Esophagus muscularis mucosa (tissue), 4 donors: ENCODE results near the gene SCTR. TPM values are rescaled to one million over a fixed set of nuclear protein-coding genes. Genes with fewer than 3 reads are reported as not detected.
A peak's percentile ranks its signal among the peaks of the same experiment; 100 is the strongest.

Source experiments
- DNase-seq: peaks from one replicate; pipeline ENCODE4 v3.0.0-alpha.2; 2017; ENCODE audit errors: extremely low spot score
- H3K27ac ChIP-seq, 4 donors: fragments of 200-600 bp; sonication (generic); replicated peaks in 1 of 4; 1 replicate in 3 of 4; 2 replicates in 1 of 4; pipeline ENCODE4 v1.5.1; 2016 to 2019; ENCODE audit warnings: mild to moderate bottlenecking in 1 of 4
- H3K27me3 ChIP-seq, 4 donors: fragments of 200-600 bp; sonication (generic); one replicate each; pipeline versions ENCODE4 v1.5.1 to v1.6.0; 2016 to 2019
- H3K36me3 ChIP-seq, 4 donors: fragments of 200-600 bp; sonication (generic); one replicate each; pipeline ENCODE4 v1.5.1; 2016 to 2019
- H3K4me1 ChIP-seq, 4 donors: fragments of 200-600 bp; sonication (generic); one replicate each; pipeline ENCODE4 v1.5.1; 2016 to 2019
- H3K4me3 ChIP-seq, 4 donors: fragments of 200-600 bp; sonication (generic); 1 replicate in 2 of 4; 2 replicates in 2 of 4; pipeline ENCODE4 v1.5.1; 2016 to 2019; ENCODE audit warnings: mild to moderate bottlenecking in 4 of 4, moderate library complexity in 1 of 4
- H3K9me3 ChIP-seq, 4 donors: fragments of 200-600 bp; sonication (generic); 1 replicate in 3 of 4; 2 replicates in 1 of 4; pipeline ENCODE4 v1.5.1; 2016 to 2019
- EP300 ChIP-seq: sonication (generic); formaldehyde crosslinking; IDR thresholded peaks from one replicate; pipeline ENCODE4 v1.6.1; 2017; ENCODE audit warnings: antibody characterized with exemption
- POLR2A ChIP-seq: fragments of 450-650 bp; IDR thresholded peaks from one replicate; pipeline ENCODE4 v1.6.1; 2017; ENCODE audit warnings: antibody characterized with exemption, moderate library complexity, mild to moderate bottlenecking, low read depth
- POLR2AphosphoS5 ChIP-seq, 2 donors: sonication (generic); formaldehyde crosslinking; IDR thresholded peaks; one replicate each; pipeline ENCODE4 v1.6.1; 2017; ENCODE audit warnings: antibody characterized with exemption in 2 of 2
- WGBS: methylation state at CpG from one replicate; pipeline ENCODE4 v1.1.5; 2018; 5-methylcytosine and 5-hydroxymethylcytosine counted together
- intact Hi-C: fragments of 100-400 bp; cut with DNase I; formaldehyde crosslinking; loops from one replicate; pipeline ENCODE4 v1.15.1; 2023
- total RNA-seq, 4 donors: library from RNA; depleted of rRNA; stranded (reverse); fragments of >200 nt; gene quantifications; one replicate each; pipeline versions ENCODE4 v1.1.0 to v1.2.1, GENCODE V29; 2016
- TF ChIP-seq, protein P1 (sequence below), 3 experiments: fragments of 200-600 bp in 2 of 3; fragments of 450-650 bp in 1 of 3; sonication (generic) in 2 of 3; IDR thresholded peaks; one replicate each; pipeline ENCODE4 v1.5.1; 2017 to 2019; ENCODE audit warnings: antibody characterized with exemption in 3 of 3, mild to moderate bottlenecking in 2 of 3, moderate library complexity in 1 of 3

The SCTR gene
- total RNA-seq, 4 donors from 2014 or later: not detected

DNA sequence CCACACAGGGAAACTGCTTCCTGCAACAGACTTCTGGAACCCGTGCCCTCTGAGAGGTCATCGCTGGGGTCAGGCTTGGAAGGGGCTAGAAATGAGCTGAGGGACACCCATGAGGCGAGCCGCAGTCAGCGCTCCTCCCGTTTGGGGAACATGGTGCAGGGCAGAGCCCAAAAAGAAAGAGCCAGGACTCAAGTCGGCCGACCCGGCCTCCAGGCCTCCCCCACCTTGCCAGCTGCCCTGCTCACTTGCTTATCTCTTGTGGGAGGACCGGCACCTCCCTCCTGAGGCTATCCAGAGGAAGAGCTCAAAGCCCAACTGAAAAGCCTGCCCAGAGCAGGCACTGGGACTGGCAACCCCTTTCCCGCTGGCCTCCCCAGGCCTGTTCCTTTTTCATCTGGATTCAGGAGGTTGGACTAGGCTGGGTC lies 43.6 kb downstream of the SCTR start:
- Histone ChIP-seq H3K9me3 (no peaks in the 10 kb centered on the region), H3K36me3 (no peaks in the 10 kb centered on the region), H3K27ac (no peak overlapping the region), H3K4me1 (peaks cover 10 to 26% (median 18%) of the 10 kb centered on the region in 4 donors), H3K27me3 (peaks cover 0 to 10% (median 0%) of the 10 kb centered on the region in 4 donors), H3K4me3 (no peak overlapping the region)
- TF ChIP-seq POLR2AphosphoS5 (IDR thresholded peaks at IDR 0.05) (no peak), EP300 (no peak), POLR2A (no peak)
- TF ChIP-seq, protein P1, sequence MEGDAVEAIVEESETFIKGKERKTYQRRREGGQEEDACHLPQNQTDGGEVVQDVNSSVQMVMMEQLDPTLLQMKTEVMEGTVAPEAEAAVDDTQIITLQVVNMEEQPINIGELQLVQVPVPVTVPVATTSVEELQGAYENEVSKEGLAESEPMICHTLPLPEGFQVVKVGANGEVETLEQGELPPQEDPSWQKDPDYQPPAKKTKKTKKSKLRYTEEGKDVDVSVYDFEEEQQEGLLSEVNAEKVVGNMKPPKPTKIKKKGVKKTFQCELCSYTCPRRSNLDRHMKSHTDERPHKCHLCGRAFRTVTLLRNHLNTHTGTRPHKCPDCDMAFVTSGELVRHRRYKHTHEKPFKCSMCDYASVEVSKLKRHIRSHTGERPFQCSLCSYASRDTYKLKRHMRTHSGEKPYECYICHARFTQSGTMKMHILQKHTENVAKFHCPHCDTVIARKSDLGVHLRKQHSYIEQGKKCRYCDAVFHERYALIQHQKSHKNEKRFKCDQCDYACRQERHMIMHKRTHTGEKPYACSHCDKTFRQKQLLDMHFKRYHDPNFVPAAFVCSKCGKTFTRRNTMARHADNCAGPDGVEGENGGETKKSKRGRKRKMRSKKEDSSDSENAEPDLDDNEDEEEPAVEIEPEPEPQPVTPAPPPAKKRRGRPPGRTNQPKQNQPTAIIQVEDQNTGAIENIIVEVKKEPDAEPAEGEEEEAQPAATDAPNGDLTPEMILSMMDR (IDR thresholded peaks at IDR 0.05): no peak
- intact Hi-C loops: no loop called here
- WGBS: 88% methylated on average over 11 of the region's 11 CpGs
- DNase-seq: peak; percentile 89

DNA sequence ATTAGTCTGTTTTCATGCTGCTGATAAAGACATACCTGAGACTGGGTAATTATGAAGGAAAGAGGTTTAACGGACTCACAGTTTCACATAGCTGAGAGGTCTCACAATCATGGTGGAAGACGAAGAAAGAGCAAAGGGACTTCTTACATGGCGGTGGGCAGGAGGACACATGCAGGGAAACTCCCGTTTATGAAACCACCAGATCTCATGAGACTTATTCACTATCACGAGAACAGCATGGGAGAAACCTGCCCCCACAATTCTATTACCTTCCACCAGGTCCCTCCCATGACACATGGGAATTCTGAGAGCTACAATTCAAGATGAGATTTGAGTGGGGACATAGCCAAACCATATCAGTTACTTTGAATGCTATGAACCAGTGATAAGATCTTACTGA lies 44.1 kb downstream of the SCTR start:
- no peak for TF ChIP-seq EP300
- TF ChIP-seq, protein P1 (IDR thresholded peaks at IDR 0.05): no peak
- TF ChIP-seq POLR2AphosphoS5 (IDR thresholded peaks at IDR 0.05): no peak
- TF ChIP-seq POLR2A: no peak
- peak; percentile 79 for DNase-seq
- intact Hi-C loops: no loop called here
- 88% methylated on average over 5 of the region's 5 CpGs for WGBS
- no peaks in the 10 kb centered on the region for H3K9me3 ChIP-seq
- no peak overlapping the region for H3K27ac ChIP-seq
- peaks cover 0 to 10% (median 0%) of the 10 kb centered on the region in 4 donors for H3K27me3 ChIP-seq
- H3K4me3 ChIP-seq: no peak overlapping the region
- H3K4me1 ChIP-seq: peaks cover 6 to 29% (median 12%) of the 10 kb centered on the region in 4 donors
- H3K36me3 ChIP-seq: no peaks in the 10 kb centered on the region

DNA sequence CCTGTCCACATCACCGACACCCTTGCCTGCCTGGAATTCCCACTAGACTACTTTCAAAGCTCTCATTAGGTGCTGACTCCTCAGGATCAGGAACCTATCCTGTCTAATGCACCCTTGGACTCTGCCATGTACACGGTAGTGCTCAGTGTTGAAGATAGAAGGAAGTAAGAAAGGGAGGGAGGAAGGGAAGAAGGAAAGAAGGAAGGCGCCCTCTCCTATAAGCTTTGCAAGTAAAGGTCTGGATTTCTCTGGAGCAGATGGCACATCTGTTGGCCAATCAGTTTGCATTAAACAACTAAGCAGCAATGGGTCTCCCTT lies 45.3 kb downstream of the SCTR start:
- no peak for DNase-seq
- TF ChIP-seq POLR2A (no peak), POLR2AphosphoS5 (IDR thresholded peaks at IDR 0.05) (no peak), EP300 (no peak)
- TF ChIP-seq, protein P1 (IDR thresholded peaks at IDR 0.05): no peak
- no peaks in the 10 kb centered on the region for H3K9me3 ChIP-seq
- H3K36me3 ChIP-seq: no peaks in the 10 kb centered on the region
- intact Hi-C loops: no loop called here
- H3K27me3 ChIP-seq: peaks cover 0 to 10% (median 0%) of the 10 kb centered on the region in 4 donors
- 98% methylated on average over 3 of the region's 3 CpGs for WGBS
- H3K27ac ChIP-seq: no peak overlapping the region
- no peak overlapping the region for H3K4me3 ChIP-seq
- H3K4me1 ChIP-seq: peaks cover 0 to 29% (median 9%) of the 10 kb centered on the region in 4 donors

DNA sequence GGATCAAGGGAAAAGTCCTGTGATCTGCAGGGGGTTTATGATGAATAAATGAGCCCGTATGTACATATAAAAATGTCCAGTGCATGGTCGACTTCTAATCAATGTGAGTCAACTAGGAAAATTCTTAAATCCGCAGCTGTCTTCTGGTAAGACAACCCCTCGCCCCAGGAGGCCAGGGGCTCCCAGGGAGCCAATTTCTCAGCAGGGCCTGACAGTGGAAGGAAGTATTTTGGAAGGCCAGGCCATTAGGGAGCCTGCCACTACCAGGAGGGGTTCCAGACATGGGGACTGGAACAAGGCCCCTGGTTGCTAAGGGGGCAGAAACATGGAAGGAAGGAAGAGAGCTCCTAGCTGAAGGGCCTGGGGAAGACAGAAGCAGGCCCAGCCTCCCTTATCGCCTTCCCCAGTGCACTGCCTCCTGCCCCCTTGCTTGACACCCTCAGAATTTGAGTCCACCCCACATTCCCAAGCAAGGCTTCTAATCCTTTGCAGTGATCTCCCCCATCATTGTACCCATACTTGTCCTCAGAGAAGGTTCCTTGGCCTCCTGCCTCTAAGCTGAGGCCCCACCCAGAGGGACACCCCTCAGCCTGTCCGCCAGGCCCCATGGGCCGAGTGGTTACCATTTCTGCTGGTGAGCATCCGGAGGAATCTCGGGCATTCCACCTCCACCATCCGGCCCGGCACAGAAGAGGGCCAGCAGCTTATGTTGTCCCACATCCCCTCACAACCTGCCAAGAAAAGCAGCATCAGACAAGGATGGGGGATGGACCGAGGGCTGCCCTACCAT lies 45.9 kb downstream of the SCTR start:
- H3K27ac ChIP-seq: no peak overlapping the region
- WGBS: 90% methylated on average over 10 of the region's 12 CpGs
- peaks cover 0 to 25% (median 9%) of the 10 kb centered on the region in 4 donors for H3K4me1 ChIP-seq
- TF ChIP-seq POLR2A (no peak), EP300 (no peak), POLR2AphosphoS5 (IDR thresholded peaks at IDR 0.05) (no peak)
- TF ChIP-seq, protein P1 (IDR thresholded peaks at IDR 0.05): no peak
- DNase-seq: peak; percentile 88
- H3K27me3 ChIP-seq: peaks cover 0 to 10% (median 0%) of the 10 kb centered on the region in 4 donors
- H3K36me3 ChIP-seq: no peaks in the 10 kb centered on the region
- no peaks in the 10 kb centered on the region for H3K9me3 ChIP-seq
- H3K4me3 ChIP-seq: no peak overlapping the region
- intact Hi-C loops: no loop called here

DNA sequence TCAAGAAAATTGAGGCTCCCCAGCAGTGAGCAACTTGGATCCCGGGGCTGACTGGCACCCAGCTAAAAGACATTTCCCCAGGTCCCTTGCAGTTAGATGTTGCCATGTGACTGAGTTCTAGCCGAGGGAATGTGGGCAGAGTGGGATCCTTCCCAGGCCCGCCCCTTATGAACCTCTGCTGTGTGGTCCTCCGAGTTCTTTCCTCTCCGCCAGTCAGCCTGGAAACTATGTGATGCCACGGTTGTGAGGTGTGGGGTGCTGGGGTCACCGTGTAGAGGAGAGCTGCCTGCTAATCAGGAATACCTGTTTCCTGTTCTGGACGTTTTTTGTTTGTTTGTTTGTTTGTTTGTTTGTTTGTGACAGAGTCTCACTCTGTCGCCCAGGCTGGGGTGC lies 47.2 kb downstream of the SCTR start:
- no peak overlapping the region for H3K27ac ChIP-seq
- no peaks in the 10 kb centered on the region for H3K9me3 ChIP-seq
- peaks cover 0 to 10% (median 0%) of the 10 kb centered on the region in 4 donors for H3K27me3 ChIP-seq
- H3K4me1 ChIP-seq: peaks cover 0 to 25% (median 9%) of the 10 kb centered on the region in 4 donors
- intact Hi-C loops: no loop called here
- H3K4me3 ChIP-seq: no peak overlapping the region
- DNase-seq: peak; percentile 24
- no peaks in the 10 kb centered on the region for H3K36me3 ChIP-seq
- TF ChIP-seq EP300 (no peak), POLR2AphosphoS5 (IDR thresholded peaks at IDR 0.05) (no peak), POLR2A (no peak)
- TF ChIP-seq, protein P1 (IDR thresholded peaks at IDR 0.05): no peak
- 71% methylated on average over 9 of the region's 9 CpGs for WGBS
